Measurements from ENCODE around the gene CENPB. TPM values are rescaled to one million over a fixed set of nuclear protein-coding genes. Genes with fewer than 3 reads are reported as not detected.

The CENPB gene
- total RNA-seq, 2 experiments from 2014 or later, result 34.8 to 39.1 TPM

DNA sequence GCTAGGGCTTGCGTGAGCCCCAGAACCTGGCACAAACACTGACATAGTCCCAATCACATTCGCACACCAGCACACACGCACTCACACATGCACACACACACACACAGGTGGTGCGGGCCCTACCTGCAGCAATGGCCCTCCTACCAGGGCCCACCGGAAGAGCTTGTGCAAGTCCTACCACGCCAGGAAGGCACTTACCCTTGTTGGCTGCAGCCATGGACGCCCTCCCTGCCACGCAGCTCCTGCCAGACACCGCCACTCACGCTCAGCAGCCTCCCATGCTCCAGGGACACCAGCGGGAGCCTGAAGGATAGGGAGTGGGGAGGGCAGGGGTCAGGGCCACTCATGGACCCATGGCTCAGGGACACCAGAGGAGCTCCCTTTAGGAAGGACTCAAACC lies 26.7 kb downstream of the CENPB start:
- H3K79me2 ChIP-seq (ENCODE audit: insufficient read depth, low read depth, low read length), result no peaks in the 10 kb centered on the region
- no peak overlapping the region for H3K27ac ChIP-seq (ENCODE audit: low read depth, low read length, poor library complexity, severe bottlenecking)
- no TSS peak for BruUV-seq (replicated peaks)
- H3K36me3 ChIP-seq (ENCODE audit: insufficient read depth, low read length), result peaks cover 49% of the 10 kb centered on the region
- H4K20me1 ChIP-seq (ENCODE audit: insufficient read depth, low read length), result no peaks in the 10 kb centered on the region
- no peak for TF ChIP-seq EZH2phosphoT487 (IDR thresholded peaks at IDR 0.05; ENCODE audit: borderline replicate concordance, low read depth, low read length)
- TF ChIP-seq CTCF (conservative IDR thresholded peaks at IDR 0.05; ENCODE audit: low read length), result no peak
- DNase-seq (ENCODE audit: low spot score), result no peak
- intact Hi-C loops (cut with micrococcal nuclease; ENCODE audit: unreplicated experiment), result no loop called here
- POLR2A ChIA-PET, result interaction anchor here (1.2 kb wide), 1 partner anchor 8 kb away, joined by 3 read pairs; the partner anchor contains the start of gene ADISSP
- no peak overlapping the region for H3K4me3 ChIP-seq (ENCODE audit: low read depth, low read length, poor library complexity, severe bottlenecking)
- H3K9me2 ChIP-seq (ENCODE audit: insufficient read depth, low read length), result no peaks in the 10 kb centered on the region
- no peak overlapping the region for H2AFZ ChIP-seq (ENCODE audit: low read length)
- peaks cover 13% of the 10 kb centered on the region for H3K4me1 ChIP-seq (ENCODE audit: insufficient read depth, low read length, poor library complexity, severe bottlenecking)
- no peak overlapping the region for H3K4me2 ChIP-seq (ENCODE audit: low read length)
- CTCF ChIA-PET (ENCODE audit: unreplicated experiment), result no interaction called here
- no peaks in the 10 kb centered on the region for H3K9me3 ChIP-seq (ENCODE audit: low read length)

GRCh38 chr20:3759316-3759823 lies 27.2 kb downstream of the CENPB start:
- no peak for DNase-seq (ENCODE audit: low spot score)
- H3K36me3 ChIP-seq (ENCODE audit: insufficient read depth, low read length), result peaks cover 49% of the 10 kb centered on the region
- no TSS peak for BruUV-seq (replicated peaks)
- no peaks in the 10 kb centered on the region for H4K20me1 ChIP-seq (ENCODE audit: insufficient read depth, low read length)
- no peak overlapping the region for H3K27ac ChIP-seq (ENCODE audit: low read depth, low read length, poor library complexity, severe bottlenecking)
- H3K9me2 ChIP-seq (ENCODE audit: insufficient read depth, low read length), result no peaks in the 10 kb centered on the region
- peaks cover 13% of the 10 kb centered on the region for H3K4me1 ChIP-seq (ENCODE audit: insufficient read depth, low read length, poor library complexity, severe bottlenecking)
- intact Hi-C loops (cut with micrococcal nuclease; ENCODE audit: unreplicated experiment), result no loop called here
- POLR2A ChIA-PET, result interaction anchor here (1.2 kb wide), 1 partner anchor 8 kb away, joined by 3 read pairs; the partner anchor contains the start of gene ADISSP
- no peak for TF ChIP-seq EZH2phosphoT487 (IDR thresholded peaks at IDR 0.05; ENCODE audit: borderline replicate concordance, low read depth, low read length)
- H3K9me3 ChIP-seq (ENCODE audit: low read length), result no peaks in the 10 kb centered on the region
- CTCF ChIA-PET (ENCODE audit: unreplicated experiment), result no interaction called here
- no peak overlapping the region for H2AFZ ChIP-seq (ENCODE audit: low read length)
- no peaks in the 10 kb centered on the region for H3K79me2 ChIP-seq (ENCODE audit: insufficient read depth, low read depth, low read length)
- H3K4me2 ChIP-seq (ENCODE audit: low read length), result no peak overlapping the region
- H3K4me3 ChIP-seq (ENCODE audit: low read depth, low read length, poor library complexity, severe bottlenecking), result no peak overlapping the region

GRCh38 chr20:3758566-3758965 lies 28.0 kb downstream of the CENPB start:
- ChIA-PET CTCF (ENCODE audit: unreplicated experiment) (no interaction called here), POLR2A (interaction anchor here (1.2 to 2.2 kb wide), 2 partner anchors 9 to 10 kb away, joined by 3 to 11 read pairs; partner anchors contain the start of gene ADISSP)
- no peaks in the 10 kb centered on the region for H3K79me2 ChIP-seq (ENCODE audit: insufficient read depth, low read depth, low read length)

More at GRCh38 chr20:3758566-3758965, 28.0 kb downstream of the CENPB start:
- TF ChIP-seq CTCF (conservative IDR thresholded peaks at IDR 0.05; ENCODE audit: low read length), result no peak
- no peak for TF ChIP-seq EZH2phosphoT487 (IDR thresholded peaks at IDR 0.05; ENCODE audit: borderline replicate concordance, low read depth, low read length)
- Histone ChIP-seq H3K36me3 (ENCODE audit: insufficient read depth, low read length) (peaks cover 49% of the 10 kb centered on the region), H3K4me3 (ENCODE audit: low read depth, low read length, poor library complexity, severe bottlenecking) (no peak overlapping the region), H3K4me1 (ENCODE audit: insufficient read depth, low read length, poor library complexity, severe bottlenecking) (peaks cover 13% of the 10 kb centered on the region), H3K4me2 (ENCODE audit: low read length) (no peak overlapping the region), H4K20me1 (ENCODE audit: insufficient read depth, low read length) (no peaks in the 10 kb centered on the region), H3K27ac (ENCODE audit: low read depth, low read length, poor library complexity, severe bottlenecking) (no peak overlapping the region), H3K9me3 (ENCODE audit: low read length) (no peaks in the 10 kb centered on the region), H2AFZ (ENCODE audit: low read length) (no peak overlapping the region), H3K9me2 (ENCODE audit: insufficient read depth, low read length) (no peaks in the 10 kb centered on the region)
- no peak for DNase-seq (ENCODE audit: low spot score)
- intact Hi-C loops (cut with micrococcal nuclease; ENCODE audit: unreplicated experiment), result no loop called here
- no TSS peak for BruUV-seq (replicated peaks)
